Mesenteric fat pad (tissue), 1 donor: ENCODE data around the gene SAP130. TPM values are rescaled to one million over a fixed set of nuclear protein-coding genes. Genes with fewer than 3 reads are reported as not detected.

Experiments
- DNase-seq: peaks from one replicate; pipeline ENCODE4 v3.0.0-alpha.2; 2020; ENCODE audit warnings: low spot score
- total RNA-seq: library from RNA; stranded (reverse); fragmentation: NEBNext Ultra II Directional; extraction: Animal tissue kit (Norgen Biotek cat#: 25700); gene quantifications from one replicate; pipeline ENCODE4 v1.2.1, GENCODE V29; 2021
- donor health status: DM: yes; HTN: yes; CAD: no.

SAP130 gene
- total RNA-seq, 1 donor from 2014 or later, result 18.7 TPM

DNA sequence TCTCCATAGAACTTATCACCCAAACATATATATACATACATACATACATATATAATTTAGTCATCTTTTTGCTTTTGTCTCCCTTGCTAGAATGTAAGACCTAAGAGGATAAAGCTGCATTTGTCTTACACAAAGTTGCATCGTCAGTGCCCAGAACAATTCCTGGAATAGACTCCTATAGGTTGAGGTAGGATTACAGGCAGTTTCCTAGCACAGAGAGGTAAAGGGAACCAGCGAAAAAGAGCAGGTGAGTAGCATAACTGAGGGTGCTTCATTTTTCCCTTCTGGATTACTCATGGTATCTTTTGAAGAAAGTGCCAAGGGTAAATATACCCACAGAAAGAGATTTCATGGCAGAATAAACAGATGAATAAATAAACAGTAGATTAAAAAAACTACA is 74.0 kb downstream of the SAP130 start:
- DNase-seq, result no peak

DNA sequence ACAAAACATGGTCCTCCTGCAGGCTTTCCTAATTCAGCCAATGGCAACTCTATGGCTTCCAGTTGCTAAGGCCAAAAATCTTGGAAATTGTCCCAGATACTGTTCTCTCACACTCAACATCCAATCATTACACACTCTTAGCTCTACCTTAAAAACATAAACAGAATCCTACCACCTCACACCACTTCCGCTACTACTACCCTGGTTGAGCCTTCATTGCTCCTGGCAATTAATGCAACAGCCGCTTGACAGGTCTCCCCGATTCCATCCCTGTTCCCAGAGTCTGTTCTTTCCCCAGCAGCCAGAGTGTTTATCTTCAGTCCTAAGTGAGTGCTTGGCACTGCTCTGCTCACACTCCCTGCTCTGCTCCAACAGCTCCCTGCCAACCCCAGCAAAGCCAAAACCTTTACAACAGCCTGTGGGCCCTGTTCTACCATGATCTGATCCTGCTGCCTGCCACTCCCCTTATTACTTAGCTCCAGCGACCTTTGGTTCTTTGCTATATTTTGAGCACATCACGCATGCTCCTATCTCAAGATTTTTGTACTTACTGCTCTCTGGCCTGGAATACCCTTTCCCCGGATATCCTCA is 74.6 kb downstream of the SAP130 start:
- no peak for DNase-seq

DNA sequence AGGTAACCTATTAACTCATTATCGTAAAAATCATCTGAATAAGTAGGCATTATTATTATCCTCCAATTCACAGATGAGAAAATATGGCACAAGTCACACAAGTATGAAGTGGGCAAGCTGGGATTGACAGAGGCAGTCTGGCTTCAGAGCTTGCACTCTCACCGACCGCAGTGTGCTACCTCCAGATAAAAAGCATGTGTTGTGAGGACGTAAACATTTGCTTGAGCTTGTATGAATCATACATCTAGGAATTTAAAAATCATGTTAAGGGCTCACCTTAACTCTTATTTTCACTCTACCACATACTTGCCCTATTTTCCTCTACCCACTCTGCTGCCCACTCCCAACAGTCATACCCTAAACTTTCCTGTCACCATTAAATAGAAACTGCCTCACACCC is 76.8 kb downstream of the SAP130 start:
- DNase-seq, result no peak

DNA sequence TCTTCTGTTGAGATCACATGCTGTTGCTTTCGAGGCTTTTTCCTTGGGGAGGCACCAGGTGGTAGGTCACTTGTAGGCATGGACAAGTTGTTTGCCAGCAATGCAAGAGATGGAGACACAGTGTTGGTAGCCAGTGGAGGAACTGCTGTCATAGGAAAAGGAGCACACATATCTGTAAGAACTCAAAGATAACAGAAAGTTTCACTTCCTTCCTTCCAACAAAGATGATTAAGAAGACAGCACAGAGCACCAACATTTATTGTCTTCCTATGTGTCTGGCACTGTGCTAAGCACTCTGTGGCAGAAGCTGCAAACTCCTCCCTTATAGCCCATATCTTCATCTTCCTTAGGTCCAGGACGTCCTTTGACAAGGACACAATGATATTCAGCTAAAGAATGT is 77.6 kb downstream of the SAP130 start:
- DNase-seq, result no peak

DNA sequence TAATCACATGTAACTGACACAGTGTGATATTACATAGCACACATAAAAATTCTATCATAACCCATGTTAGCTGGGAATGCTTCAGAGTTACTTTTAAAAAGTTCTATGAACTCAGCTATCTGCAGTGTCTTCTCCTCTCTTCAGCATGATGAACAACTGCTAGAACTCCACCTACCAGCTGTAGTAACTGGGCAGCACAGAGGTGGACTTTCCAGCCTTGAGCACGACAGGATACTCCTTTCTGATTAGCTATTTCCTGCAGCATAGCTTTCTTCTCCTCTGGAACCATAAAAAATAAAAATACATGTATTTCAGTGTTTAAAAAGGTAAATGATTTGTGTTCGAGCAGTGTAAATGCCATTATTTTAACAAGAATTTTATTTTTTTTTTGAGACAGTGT is 82.6 kb downstream of the SAP130 start:
- no peak for DNase-seq

DNA sequence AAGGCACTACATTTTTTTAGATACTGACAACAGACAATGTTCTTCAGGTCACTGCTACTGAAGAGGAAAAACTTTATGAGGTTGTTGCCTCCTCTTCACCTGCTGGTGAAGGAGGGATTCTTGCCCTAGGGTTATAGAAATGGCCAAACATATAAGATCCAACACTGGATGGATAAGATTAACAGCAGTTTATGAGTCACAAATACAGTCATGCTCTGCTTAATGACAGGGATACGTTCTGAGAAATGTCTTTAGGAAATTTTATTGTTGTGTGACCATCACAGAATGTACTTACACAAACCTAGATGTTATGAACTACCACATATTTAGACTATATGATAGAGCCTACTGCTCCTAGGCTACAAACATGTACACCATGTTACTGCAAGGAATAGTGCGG is 84.7 kb downstream of the SAP130 start:
- DNase-seq, result no peak

DNA sequence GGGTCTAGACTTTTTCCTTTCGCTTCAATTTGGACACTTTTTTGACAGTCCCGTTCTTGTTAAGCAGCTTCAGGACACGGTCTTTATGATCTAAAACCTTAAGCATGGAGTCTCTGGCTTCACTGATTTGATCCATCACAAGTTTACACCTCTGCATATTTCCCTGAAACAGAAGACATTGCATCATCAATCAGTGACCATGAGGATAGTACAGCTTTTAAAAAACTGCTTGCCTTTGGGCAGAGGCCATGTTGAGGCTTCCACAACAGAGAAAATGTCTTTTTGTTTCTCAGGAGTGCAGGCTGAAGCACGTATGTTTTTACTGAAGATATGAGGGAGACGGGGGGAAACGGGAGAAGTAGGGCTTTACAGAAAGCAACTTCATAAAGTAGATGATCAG is 85.9 kb downstream of the SAP130 start:
- DNase-seq, result no peak

DNA sequence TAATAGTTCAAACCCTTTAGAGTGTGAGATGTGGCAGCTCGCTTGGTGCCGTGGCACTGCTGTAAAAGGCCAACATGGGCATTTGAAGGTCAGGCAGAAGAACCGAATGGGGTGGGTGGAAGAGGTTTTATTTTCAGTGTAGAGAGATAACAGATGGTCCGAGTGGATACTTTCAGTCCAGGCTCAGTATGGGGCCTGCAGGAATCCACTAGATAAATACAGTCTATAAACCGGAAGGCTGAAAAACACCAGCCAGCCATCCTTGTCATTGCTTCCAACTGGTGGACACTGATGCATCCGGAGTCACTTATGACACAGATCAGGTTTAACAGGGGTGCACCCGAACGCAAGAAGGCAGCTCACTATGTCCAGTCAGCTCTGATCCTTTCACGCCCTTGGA is 86.4 kb downstream of the SAP130 start:
- DNase-seq, result no peak

DNA sequence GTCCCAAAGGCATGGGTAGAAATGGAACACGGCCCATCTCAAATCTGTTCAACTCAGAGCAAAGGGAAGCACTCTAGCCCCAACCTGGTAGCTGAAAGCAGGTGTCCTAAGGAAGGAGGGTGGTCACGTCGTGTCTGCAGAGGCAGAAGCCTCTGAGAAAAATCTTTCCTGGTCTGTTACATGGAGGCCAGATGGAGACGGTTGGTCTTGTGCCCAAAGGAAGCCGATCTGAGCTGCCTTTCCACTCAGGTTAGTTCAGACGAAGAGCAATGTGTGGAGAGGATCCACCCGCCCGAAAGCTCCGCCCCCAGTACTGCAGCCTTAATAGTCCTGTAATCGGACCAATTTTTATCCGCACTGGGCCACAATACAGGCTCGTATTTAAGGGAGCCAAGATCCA is 87.2 kb downstream of the SAP130 start:
- no peak for DNase-seq

DNA sequence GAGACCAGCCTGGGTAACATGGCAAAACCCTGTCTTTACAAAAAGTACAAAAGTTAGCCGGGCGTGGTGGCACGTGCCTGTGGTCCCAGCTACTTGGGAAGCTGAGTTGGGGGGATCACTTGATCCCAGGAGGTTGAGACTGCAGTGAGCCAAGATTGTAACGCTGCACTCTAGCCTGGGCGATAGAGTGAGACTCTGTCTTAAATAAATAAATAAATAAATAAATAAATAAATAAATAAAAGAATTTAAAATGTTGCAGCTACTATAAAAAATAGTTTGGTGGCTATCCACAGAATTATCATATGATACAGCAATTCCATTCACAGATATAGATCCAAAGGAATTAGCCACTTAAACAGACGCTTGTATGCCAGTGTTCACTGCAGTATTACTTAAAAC is 92.5 kb downstream of the SAP130 start:
- no peak for DNase-seq

DNA sequence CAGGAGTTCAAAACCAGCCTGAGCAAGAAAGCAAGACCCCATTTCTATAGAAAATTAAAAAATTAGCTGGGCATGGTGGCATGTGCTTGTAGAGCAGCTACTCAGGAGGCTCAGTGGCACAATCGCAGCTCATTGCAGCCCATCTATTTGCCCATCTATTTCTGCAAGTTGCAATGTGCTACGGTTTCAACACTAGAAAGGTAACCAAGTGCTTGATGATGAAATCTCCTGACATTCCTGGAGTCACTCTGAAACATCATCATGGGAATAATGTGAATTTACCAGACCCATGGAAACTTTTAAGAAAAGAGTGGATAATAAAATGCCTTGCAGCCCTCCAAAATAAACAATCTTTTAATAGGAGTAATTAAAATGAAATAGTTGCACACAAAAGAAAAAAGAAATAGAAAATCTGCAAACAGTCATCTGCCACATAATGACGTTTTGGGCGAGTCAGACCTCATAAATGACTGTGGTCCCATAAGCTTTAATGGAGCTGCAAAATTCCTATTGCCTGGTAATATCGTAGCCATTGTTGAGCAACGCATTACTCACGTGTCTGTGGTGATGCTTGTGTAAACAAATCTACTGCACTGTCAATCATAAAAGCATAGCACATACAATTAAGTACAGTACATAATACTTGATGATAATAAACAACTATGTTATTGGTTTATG is 95.5 kb downstream of the SAP130 start:
- DNase-seq, result no peak

DNA sequence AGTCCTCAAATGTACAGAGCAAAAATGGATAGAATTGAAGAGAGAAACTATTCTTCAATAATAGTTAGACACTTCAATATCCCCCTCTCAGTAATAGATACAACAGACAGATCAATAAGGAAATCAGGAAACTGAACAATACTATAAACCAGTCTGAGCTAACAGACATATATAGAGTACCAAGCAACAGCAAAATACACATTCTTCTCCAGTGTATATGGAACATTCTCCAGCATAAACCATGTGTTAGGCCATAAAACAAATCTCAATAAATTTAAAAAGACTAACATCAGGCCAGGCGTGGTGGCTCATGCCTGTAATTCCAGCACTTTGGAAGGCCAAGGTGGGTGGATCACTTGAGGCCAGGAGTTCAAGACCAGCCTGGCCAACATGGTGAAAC is 98.4 kb downstream of the SAP130 start:
- DNase-seq, result no peak

DNA sequence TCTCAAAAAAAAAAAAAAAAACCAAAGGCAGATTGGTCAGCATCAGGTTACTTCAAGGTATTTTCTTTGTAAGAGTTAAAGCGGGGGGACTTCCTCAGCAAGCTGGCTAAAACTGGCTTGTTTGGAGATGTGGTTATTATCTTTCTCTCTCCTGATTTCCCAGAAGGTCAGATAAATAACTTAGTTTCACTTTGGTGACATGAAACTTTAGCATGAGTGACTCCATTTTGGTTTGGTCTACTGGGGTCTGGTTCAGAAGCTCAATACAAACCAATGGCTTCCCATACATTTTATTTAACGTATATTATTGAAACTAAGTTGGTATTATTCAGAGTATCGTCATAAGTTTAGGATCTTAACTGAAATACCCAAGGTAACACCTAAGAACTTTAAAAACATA is 100.5 kb downstream of the SAP130 start:
- no peak for DNase-seq

DNA sequence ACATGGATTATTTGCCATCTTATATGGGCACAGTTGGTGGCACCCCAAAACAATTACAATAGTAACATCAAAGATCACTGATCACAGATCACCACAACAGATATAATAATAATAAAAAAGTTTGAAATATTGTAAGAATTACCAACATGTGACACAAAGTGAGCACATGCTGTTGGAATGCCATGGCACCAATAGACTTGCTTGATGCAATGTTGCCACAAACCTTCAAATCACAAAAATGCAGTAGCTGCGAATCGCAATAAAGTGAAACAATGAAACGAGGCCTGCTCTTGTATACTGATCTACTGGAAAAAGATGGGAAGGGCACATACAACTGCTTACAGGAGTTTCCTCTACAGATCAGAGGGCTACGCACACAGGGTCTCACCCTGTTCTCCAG is 109.9 kb downstream of the SAP130 start:
- no peak for DNase-seq

DNA sequence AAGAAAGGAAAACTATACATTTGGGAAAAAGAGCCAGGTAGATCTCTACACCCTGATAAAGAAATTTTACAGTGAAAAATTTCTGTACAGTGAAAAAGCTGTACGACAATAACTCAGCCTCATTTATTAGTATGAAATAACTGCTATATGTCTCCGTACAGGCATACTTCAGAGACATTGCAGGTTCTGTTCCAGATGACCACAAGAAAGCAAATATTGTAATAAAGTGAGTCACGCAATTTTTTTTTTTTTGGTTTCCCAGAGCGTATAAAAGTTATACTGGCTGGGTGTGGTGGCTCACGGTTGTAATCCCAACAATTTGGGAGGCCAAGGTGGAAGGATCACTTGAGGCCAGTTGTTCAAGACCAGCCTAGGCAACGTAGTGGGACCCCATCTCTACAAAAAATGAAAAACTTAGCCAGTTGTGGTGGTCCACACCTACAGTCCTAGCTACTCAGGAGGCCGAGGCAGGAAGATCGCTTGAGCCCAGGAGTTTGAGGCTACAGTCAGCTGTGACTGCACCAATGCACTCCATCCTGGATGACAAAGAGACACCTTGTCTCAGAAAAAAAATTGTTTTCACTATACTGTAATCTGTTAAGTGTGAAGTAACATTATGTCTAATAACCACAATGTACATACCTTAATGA is 113.9 kb downstream of the SAP130 start:
- DNase-seq, result peak; percentile 26

DNA sequence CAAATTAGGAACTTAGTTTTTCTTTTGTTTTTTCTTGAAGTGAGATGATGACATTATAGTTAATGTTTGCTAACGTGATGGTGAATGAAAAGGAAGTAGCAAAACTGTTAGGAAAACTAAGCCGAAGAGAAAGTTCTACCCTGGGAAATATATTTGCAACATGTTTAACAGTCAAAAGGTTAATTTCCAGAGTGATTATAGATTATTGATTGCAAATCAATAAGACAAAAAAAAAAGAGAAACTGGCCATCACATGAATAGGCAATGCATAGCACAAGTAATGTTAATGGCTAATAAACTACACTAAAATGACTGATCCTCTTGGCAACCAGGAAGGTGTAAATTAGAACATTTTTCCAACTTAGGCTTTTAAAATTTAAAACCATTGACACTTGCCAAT is 116.1 kb downstream of the SAP130 start:
- no peak for DNase-seq

DNA sequence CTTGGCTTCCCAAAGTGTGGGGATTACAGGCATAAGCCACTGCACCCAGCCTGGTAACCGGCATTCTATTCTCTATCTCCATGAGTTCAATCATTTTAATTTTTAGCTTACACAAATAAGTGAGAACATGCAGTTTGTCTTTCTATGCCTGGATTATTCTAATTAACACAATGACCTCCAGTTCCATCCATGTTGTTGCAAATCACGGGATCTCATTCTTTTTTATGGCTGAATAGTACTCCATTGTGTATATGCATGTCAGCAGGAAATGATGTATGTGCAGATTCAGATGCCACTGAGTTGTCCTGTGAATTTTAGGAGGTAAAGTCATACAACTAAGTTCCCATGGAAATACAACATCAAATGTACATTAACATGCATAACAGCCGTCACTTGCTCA is 117.4 kb downstream of the SAP130 start:
- no peak for DNase-seq

DNA sequence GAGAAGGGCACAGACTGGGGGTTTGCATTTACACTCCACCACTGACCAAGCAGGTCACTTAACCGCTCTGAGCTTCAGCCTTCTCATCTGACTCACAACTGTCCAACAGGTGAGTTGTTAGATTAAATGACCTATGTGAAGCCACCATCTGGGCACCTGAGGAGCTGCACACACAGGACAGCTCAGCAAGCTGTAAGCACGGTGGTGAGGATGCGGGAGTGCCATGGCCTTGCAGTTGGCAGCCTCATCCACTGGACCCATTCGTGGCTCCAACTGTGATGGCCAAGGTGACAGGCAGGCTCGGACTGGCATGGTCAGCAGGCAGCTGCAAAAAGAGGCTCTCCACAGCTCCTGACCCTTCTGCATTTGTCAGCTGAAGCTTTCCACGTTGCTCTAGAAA is 118.8 kb downstream of the SAP130 start:
- DNase-seq, result peak; percentile 82

DNA sequence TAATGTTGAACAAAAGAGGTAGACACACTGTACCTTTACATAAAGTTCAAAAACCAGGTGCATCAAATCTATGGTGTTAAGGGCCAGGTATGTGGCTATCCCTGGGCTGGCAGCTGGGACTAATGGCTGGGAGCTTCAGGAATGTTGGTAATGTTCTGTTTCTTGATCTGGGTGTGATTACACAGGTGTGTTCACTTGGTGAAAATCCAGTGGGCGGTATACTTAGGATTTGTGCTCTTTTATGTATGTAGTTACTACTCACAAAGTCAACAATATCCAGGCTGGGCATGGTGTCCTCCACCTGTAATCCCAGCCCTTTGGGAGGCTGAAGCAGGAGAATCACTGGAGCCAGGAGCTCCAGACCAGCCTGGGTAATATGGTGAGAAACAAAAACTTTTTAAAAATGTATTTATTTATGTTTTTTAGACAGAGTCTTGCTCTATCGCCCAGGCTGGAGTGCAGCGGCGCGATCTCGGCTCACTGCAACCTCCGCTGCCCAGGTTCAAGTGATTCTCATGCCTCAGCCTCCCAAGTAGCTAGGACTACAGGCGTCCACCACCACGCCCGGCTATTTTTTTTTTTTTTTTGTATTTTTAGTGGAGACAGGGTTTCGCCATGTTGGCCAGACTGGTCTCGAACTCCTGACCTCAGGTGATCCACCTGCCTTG is 120.0 kb downstream of the SAP130 start:
- DNase-seq, result peak; percentile 62

DNA sequence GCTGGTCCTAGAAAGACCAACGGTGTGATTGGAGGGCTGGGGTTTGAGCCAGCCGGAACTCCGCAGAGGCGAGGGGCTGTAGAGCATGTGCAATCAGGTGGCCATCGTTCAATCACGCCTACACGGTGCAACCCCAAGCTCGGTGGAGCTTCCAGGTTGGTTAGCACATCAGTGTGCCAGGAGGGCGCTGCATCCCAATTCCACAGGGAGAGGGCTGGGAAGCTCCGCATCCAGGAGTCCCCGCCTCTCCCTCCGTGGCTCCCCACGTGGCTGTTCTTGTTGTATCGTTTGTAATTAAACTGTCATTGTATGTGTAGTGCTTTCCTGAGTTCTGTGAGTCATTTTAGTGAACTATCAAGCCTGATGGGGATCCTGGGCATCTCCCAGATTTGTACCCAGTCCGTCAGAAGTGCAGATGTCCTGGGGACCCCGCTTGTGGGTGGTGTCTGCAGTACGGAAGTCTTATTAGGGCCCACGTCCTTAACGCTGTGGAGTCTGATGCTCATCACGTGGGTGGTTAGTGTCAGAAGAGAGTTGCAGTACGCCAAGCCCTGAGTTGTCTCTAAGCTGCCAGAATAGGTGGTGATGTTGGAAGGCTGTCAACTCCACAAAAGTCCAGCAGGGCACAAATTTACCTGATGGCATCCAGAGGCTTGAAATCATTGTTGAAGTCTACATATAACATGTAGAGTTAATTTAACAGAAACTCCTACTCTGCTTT is 121.5 kb downstream of the SAP130 start:
- DNase-seq, result peak; percentile 41

DNA sequence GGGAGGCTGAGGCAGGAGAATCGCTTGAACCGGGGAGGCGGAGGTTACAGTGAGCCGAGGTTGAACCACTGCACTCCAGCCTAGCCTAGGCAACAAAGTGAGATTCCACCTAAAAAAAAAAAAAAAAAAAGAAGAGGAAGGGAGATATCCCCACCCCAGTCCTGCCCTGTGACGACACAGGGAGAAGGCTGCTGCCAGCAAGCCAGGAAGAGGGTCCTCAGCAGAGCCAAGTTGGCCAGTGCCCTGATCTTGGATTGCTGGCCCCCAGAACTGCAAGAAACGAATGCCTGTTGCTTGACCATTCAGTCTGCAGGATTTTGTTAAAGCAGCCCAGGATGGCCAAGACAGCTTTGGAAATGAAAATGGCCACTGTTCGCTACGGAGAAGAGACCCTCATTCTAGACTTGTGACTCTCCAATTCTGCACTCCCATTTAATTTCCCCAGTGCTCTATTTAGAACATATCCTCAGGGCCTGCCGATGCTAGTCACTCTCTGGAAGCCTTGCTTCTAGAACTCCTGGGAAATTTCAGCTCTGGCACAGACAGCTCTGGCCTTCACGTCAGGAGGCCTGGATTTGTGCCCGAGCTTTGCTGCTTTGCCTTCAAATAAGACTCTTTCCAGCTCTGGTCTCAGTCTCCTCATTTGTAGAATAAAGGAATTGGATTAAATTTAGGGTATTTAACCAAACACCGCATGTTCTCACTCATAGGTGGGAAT is 126.4 kb downstream of the SAP130 start:
- DNase-seq, result no peak
